ENCODE measurements around the gene NBPF11.

DNA sequence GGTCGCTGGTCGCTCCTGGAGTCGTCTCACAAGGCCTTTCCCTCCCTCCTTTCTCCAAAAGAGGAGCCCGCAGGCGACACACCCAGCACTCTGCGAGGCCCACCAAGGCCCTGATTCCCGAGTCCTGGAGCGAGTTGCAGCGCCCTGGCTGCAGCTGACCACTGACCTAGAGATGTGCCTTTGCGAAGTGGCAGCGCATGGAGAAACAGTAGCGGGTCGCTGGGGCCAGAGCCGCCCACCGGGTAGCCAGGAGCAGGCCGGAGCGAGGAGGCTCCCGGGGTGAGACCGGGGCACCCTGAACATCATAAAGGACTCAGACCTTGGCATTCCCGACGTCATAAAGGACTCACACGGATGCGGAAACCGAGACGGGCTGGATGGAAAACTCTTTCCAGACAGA is 10.3 kb upstream of the NBPF11 start:
- TF ChIP-seq POLR2AphosphoS5 (IDR thresholded peaks at IDR 0.05) (no peak), EP300 (IDR thresholded peaks at IDR 0.05) (no peak)
- TF ChIP-seq, protein P1, sequence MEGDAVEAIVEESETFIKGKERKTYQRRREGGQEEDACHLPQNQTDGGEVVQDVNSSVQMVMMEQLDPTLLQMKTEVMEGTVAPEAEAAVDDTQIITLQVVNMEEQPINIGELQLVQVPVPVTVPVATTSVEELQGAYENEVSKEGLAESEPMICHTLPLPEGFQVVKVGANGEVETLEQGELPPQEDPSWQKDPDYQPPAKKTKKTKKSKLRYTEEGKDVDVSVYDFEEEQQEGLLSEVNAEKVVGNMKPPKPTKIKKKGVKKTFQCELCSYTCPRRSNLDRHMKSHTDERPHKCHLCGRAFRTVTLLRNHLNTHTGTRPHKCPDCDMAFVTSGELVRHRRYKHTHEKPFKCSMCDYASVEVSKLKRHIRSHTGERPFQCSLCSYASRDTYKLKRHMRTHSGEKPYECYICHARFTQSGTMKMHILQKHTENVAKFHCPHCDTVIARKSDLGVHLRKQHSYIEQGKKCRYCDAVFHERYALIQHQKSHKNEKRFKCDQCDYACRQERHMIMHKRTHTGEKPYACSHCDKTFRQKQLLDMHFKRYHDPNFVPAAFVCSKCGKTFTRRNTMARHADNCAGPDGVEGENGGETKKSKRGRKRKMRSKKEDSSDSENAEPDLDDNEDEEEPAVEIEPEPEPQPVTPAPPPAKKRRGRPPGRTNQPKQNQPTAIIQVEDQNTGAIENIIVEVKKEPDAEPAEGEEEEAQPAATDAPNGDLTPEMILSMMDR (IDR thresholded peaks at IDR 0.05) = no peak
